A549 (cell line): ENCODE data around the gene PLN. TPM values are rescaled to one million over a fixed set of nuclear protein-coding genes. Genes with fewer than 3 reads are reported as not detected.

ENCODE experiments used
- ATAC-seq, 2 experiments: fragments of 200-7000 bp in 1 of 2; fragments of >200 bp in 1 of 2; cut with Nextera tagmentation in 1 of 2; cut with Tn5 transposase in 1 of 2; 3 replicates each; pipeline versions ENCODE4 v1.8.0 to v1.9.1; 2018 to 2020; ENCODE audit warnings: mild to moderate bottlenecking in 1 of 2, moderate library complexity in 1 of 2
- CTCF ChIA-PET: fragments of 300-600 bp; sonication (Branson Sonifier 250); formaldehyde crosslinking; extraction: SDS; loops from one replicate; lab custom pipeline; 2021; ENCODE audit warnings: antibody characterized with exemption, inconsistent platforms; lab: Yijun Ruan, JAX
- POLR2A ChIA-PET: fragments of 350-600 bp; formaldehyde crosslinking; extraction: SDS; loops from one replicate; lab custom pipeline; 2021; ENCODE audit warnings: antibody characterized with exemption, inconsistent platforms; lab: Yijun Ruan, JAX
- DNase-seq, 2 experiments: peaks; one replicate each; pipeline versions ENCODE4 v3.0.0 to v3.0.0-alpha.2; 2011 to 2016; ENCODE audit warnings: low read depth in 1 of 2, low spot score in 1 of 2
- FAIRE-seq: peaks from 2 replicates; lab custom pipeline; 2011; peaks lifted over from hg19 to GRCh38; lab: Jason Lieb, UNC
- H3K27ac ChIP-seq, 2 experiments: fragments of >200 bp; sonication (Bioruptor Twin); formaldehyde crosslinking; 3 replicates each; pipeline ENCODE4 v1.5.1; 2016 to 2017
- H3K4me1 ChIP-seq: fragments of >200 bp; sonication (Bioruptor Twin); formaldehyde crosslinking; 3 replicates; pipeline ENCODE4 v1.6.1; 2016
- H3K4me2 ChIP-seq: fragments of >200 bp; sonication (Bioruptor Twin); formaldehyde crosslinking; 3 replicates; pipeline ENCODE4 v1.6.1; 2016
- H3K4me3 ChIP-seq: fragments of >200 bp; sonication (Bioruptor Twin); formaldehyde crosslinking; 3 replicates; pipeline ENCODE4 v1.5.1; 2016
- H3K9me3 ChIP-seq: fragments of >200 bp; sonication (Bioruptor Twin); formaldehyde crosslinking; 3 replicates; pipeline ENCODE4 v1.6.1; 2016
- ATOH8 ChIP-seq: fragments of 250-450 bp; sonication (Bioruptor Pico); IDR thresholded peaks from 2 replicates; pipeline ENCODE4 v1.5.0; 2020; ENCODE audit warnings: low read depth, mild to moderate bottlenecking, moderate library complexity
- BHLHE40 ChIP-seq: IDR thresholded peaks from 2 replicates; pipeline ENCODE4 v1.6.1; 2012; ENCODE audit warnings: low read depth, low read length, inconsistent platforms
- CBX2 ChIP-seq: fragments of 200-600 bp; sonication (generic); IDR thresholded peaks from 2 replicates; pipeline ENCODE4 v1.6.1; 2016; ENCODE audit warnings: low read depth, mild to moderate bottlenecking, borderline replicate concordance
- E2F6 ChIP-seq: IDR thresholded peaks from 2 replicates; pipeline ENCODE4 v1.6.1; 2012; ENCODE audit warnings: low read depth, borderline replicate concordance
- EHMT2 ChIP-seq: fragments of 200-600 bp; sonication (generic); IDR thresholded peaks from 2 replicates; pipeline ENCODE4 v1.6.1; 2016; ENCODE audit warnings: antibody characterized with exemption, low read depth, mild to moderate bottlenecking, moderate library complexity
- EP300 ChIP-seq, 2 experiments: fragments of >200 bp; sonication (Bioruptor Twin); formaldehyde crosslinking; IDR thresholded peaks; 2 replicates in 1 of 2; 3 replicates in 1 of 2; pipeline ENCODE4 v1.6.1; 2016 to 2017
- FOSB ChIP-seq: fragments of 250-450 bp; sonication (Bioruptor Pico); IDR thresholded peaks from 2 replicates; pipeline ENCODE4 v1.5.0; 2020; ENCODE audit warnings: mild to moderate bottlenecking, moderate library complexity
- FOSL2 ChIP-seq, 2 experiments: fragments of 450-650 bp in 1 of 2; fragments of >200 bp in 1 of 2; sonication (Bioruptor Twin) in 1 of 2; formaldehyde crosslinking; IDR thresholded peaks; 2 replicates each; pipeline versions ENCODE4 v1.5.0 to v1.6.1; 2016 to 2020; ENCODE audit warnings: mild to moderate bottlenecking in 1 of 2, moderate library complexity in 1 of 2
- GATA3 ChIP-seq: IDR thresholded peaks from 2 replicates; pipeline ENCODE4 v1.6.1; 2012; ENCODE audit warnings: borderline replicate concordance
- HES2 ChIP-seq: fragments of >200 bp; sonication (Bioruptor Twin); formaldehyde crosslinking; IDR thresholded peaks from 2 replicates; pipeline ENCODE4 v1.6.1; 2016
- HEYL ChIP-seq: fragments of 250-450 bp; sonication (Bioruptor Pico); IDR thresholded peaks from 2 replicates; pipeline ENCODE4 v1.8.0; 2021; ENCODE audit warnings: mild to moderate bottlenecking, moderate library complexity
- HMGXB4 ChIP-seq: fragments of 250-450 bp; sonication (Bioruptor Pico); IDR thresholded peaks from 2 replicates; pipeline ENCODE4 v1.5.0; 2021; ENCODE audit warnings: mild to moderate bottlenecking, moderate library complexity, borderline replicate concordance
- HOXA7 ChIP-seq: fragments of 250-450 bp; sonication (Bioruptor Pico); IDR thresholded peaks from 2 replicates; pipeline ENCODE4 v1.5.0; 2020; ENCODE audit warnings: mild to moderate bottlenecking, moderate library complexity
- HOXB5 ChIP-seq: fragments of 250-450 bp; sonication (Bioruptor Pico); IDR thresholded peaks from 2 replicates; pipeline ENCODE4 v1.5.0; 2020; ENCODE audit warnings: mild to moderate bottlenecking, moderate library complexity
- JUN ChIP-seq, 2 experiments: fragments of >200 bp; sonication (Bioruptor Twin); formaldehyde crosslinking; IDR thresholded peaks; 2 replicates in 1 of 2; 3 replicates in 1 of 2; pipeline ENCODE4 v1.6.1; 2016 to 2017
- JUNB ChIP-seq: fragments of >200 bp; sonication (Bioruptor Twin); formaldehyde crosslinking; IDR thresholded peaks from 2 replicates; pipeline ENCODE4 v1.6.1; 2016
- MAFK ChIP-seq: fragments of 450-650 bp; IDR thresholded peaks from 2 replicates; pipeline ENCODE4 v1.6.1; 2014; ENCODE audit not compliant: partially characterized antibody
- MAX ChIP-seq: IDR thresholded peaks from 2 replicates; pipeline ENCODE4 v1.6.1; 2012
- MYC ChIP-seq: IDR thresholded peaks from 2 replicates; pipeline ENCODE4 v1.6.1; 2012; ENCODE audit warnings: mild to moderate bottlenecking, inconsistent platforms, low read length, improper control_type of control experiment, borderline replicate concordance
- NFE2L2 ChIP-seq: fragments of 150-350 bp; conservative IDR thresholded peaks from 2 replicates; pipeline ENCODE4 v1.6.1; 2014; ENCODE audit warnings: low read length
- POLR2A ChIP-seq: IDR thresholded peaks from 2 replicates; pipeline ENCODE4 v1.6.1; 2012; ENCODE audit warnings: mild to moderate bottlenecking, low read length
- RARB ChIP-seq: fragments of 250-450 bp; sonication (Bioruptor Pico); IDR thresholded peaks from 2 replicates; pipeline ENCODE4 v1.8.0; 2021; ENCODE audit warnings: mild to moderate bottlenecking, moderate library complexity
- RCOR1 ChIP-seq: fragments of 150-350 bp; IDR thresholded peaks from 2 replicates; pipeline ENCODE4 v1.6.1; 2014; ENCODE audit warnings: antibody characterized with exemption, low read length, low read depth
- SMC3 ChIP-seq: fragments of >200 bp; sonication (Bioruptor Twin); formaldehyde crosslinking; IDR thresholded peaks from 3 replicates; pipeline ENCODE4 v1.6.1; 2018; ENCODE audit warnings: inconsistent platforms
- TFCP2L1 ChIP-seq: fragments of 250-450 bp; sonication (Bioruptor Pico); IDR thresholded peaks from 2 replicates; pipeline ENCODE4 v1.5.0; 2021; ENCODE audit warnings: mild to moderate bottlenecking
- TP53 ChIP-seq: fragments of 250-450 bp; sonication (Bioruptor Pico); IDR thresholded peaks from 2 replicates; pipeline ENCODE4 v1.5.0; 2021; ENCODE audit warnings: mild to moderate bottlenecking, moderate library complexity
- USF2 ChIP-seq: fragments of 450-650 bp; IDR thresholded peaks from 2 replicates; pipeline ENCODE4 v1.6.1; 2014; ENCODE audit warnings: antibody characterized with exemption
- ZFP36 ChIP-seq: fragments of 450-650 bp; IDR thresholded peaks from 2 replicates; pipeline ENCODE4 v1.6.1; 2014; ENCODE audit warnings: borderline replicate concordance; ENCODE audit not compliant: partially characterized antibody
- ZSCAN20 ChIP-seq: fragments of 250-450 bp; sonication (Bioruptor Pico); IDR thresholded peaks from 2 replicates; pipeline ENCODE4 v1.8.0; 2022; ENCODE audit warnings: mild to moderate bottlenecking, moderate library complexity
- WGBS: methylation state at CpG from one replicate; pipeline ENCODE4 v1.1.6; 2017; ENCODE audit errors: missing lambda C conversion rate; 5-methylcytosine and 5-hydroxymethylcytosine counted together
- polyA plus RNA-seq, 4 experiments: library from polyadenylated mRNA; depleted of rRNA in 3 of 4; stranded (reverse); fragments of >200 nt; fragmentation: RNase III in 1 of 4; extraction: RNeasy Plus Mini Kit Qiagen cat#74134 plus additional on column Dnase treatment in 1 of 4; gene quantifications; 2 replicates in 3 of 4; 3 replicates in 1 of 4; pipeline ENCODE4 v1.2.3, GENCODE V29; 2011 to 2017

The PLN gene
- polyA plus RNA-seq, 2 of the 4 experiments (the other 2 are of a cell fraction) = not detected

- no peak for ATAC-seq
- ChIA-PET POLR2A (no interaction called here), CTCF (interaction anchor here (0.6 kb wide), 1 partner anchor 195 kb away, joined by 3 read pairs; no protein-coding TSS in a partner anchor)
- 88% methylated on average over 3 of the region's 3 CpGs for whole genome bisulfite sequencing
- no peaks in the 10 kb centered on the region for H3K9me3 ChIP-seq
- H3K27ac ChIP-seq = no peak overlapping the region
- TF ChIP-seq EHMT2 (no peak), TP53 (CRISPR knock-in tag) (no peak), ATOH8 (CRISPR knock-in tag) (no peak), HEYL (CRISPR knock-in tag) (no peak), USF2 (no peak), MAX (no peak), RARB (CRISPR knock-in tag) (no peak), MAFK (no peak)
- DNase-seq = no peak
- no peaks in the 10 kb centered on the region for H3K4me1 ChIP-seq
- H3K4me3 ChIP-seq = no peak overlapping the region
- FAIRE-seq = no peak
- H3K4me2 ChIP-seq = no peak overlapping the region
These were observed 33.4 kb upstream of the PLN start for GRCh38 chr6:118514689-118515088.

GRCh38 chr6:118522422-118522821 is 25.7 kb upstream of the PLN start:
- WGBS = over 99% methylated on average over 4 of the region's 4 CpGs
- Histone ChIP-seq H3K4me2 (no peak overlapping the region), H3K4me3 (no peak overlapping the region), H3K4me1 (no peaks in the 10 kb centered on the region), H3K27ac (no peak overlapping the region)
- no peak for ATAC-seq
- POLR2A ChIA-PET = no interaction called here
- TF ChIP-seq NFE2L2 = no peak
- no peak for TF ChIP-seq EHMT2
- TF ChIP-seq E2F6 = no peak
- TF ChIP-seq GATA3 = no peak
- no peak for TF ChIP-seq CBX2
- no peak for TF ChIP-seq RCOR1
- no peak for TF ChIP-seq EP300 (IDR thresholded peaks at IDR 0.05)
- no peak for TF ChIP-seq HEYL (CRISPR knock-in tag)
- TF ChIP-seq RARB (CRISPR knock-in tag) = no peak
- TF ChIP-seq SMC3 = no peak
- no peak for TF ChIP-seq HOXB5 (CRISPR knock-in tag)
- TF ChIP-seq TP53 (CRISPR knock-in tag) = no peak
- TF ChIP-seq, all 56 proteins: peak for 0
- DNase-seq (no peak), FAIRE-seq (no peak)
- no peaks in the 10 kb centered on the region for H3K9me3 ChIP-seq
- CTCF ChIA-PET = no interaction called here

GRCh38 chr6:118523216-118523615 is 24.9 kb upstream of the PLN start:
- H3K4me1 ChIP-seq = no peaks in the 10 kb centered on the region
- H3K4me3 ChIP-seq = no peak overlapping the region
- H3K27ac ChIP-seq = no peak overlapping the region
- no peak for ATAC-seq
- no peak for FAIRE-seq
- WGBS = 93% methylated on average over 5 of the region's 5 CpGs
- TF ChIP-seq JUNB (no peak), HES2 (no peak), EHMT2 (no peak), MYC (no peak), HMGXB4 (no peak), ZSCAN20 (no peak), BHLHE40 (no peak), JUN (IDR thresholded peaks at IDR 0.05) (no peak), ZFP36 (no peak), FOSB (CRISPR knock-in tag) (no peak), TFCP2L1 (no peak), MAFK (no peak), FOSL2 (IDR thresholded peaks at IDR 0.05) (no peak), FOSL2 (CRISPR knock-in tag; IDR thresholded peaks at IDR 0.05) (no peak), POLR2A (no peak), HOXA7 (CRISPR knock-in tag) (no peak)
- no peak for DNase-seq
- CTCF ChIA-PET = no interaction called here
- H3K9me3 ChIP-seq = no peaks in the 10 kb centered on the region
- H3K4me2 ChIP-seq = no peak overlapping the region
- POLR2A ChIA-PET = no interaction called here
